ENCODE measurements around the gene MAP3K5.
A peak's percentile ranks its signal among the peaks of the same experiment; 100 is the strongest.

GRCh38 chr6:136737871-136738691 lies 54.2 kb downstream of the MAP3K5 start:
- no peak for TF ChIP-seq CTCF (IDR thresholded peaks at IDR 0.05)
- no peak for TF ChIP-seq POLR2A (IDR thresholded peaks at IDR 0.05)
- TF ChIP-seq POLR2AphosphoS5 (IDR thresholded peaks at IDR 0.05): peak; percentile 63

All from gastroesophageal sphincter (tissue), 3 donors.